HG03571 (cell line): ENCODE results near the gene ATP7B.
"Not testable (repeated sequence)": the region's sequence is repeated elsewhere in the genome, so short reads cannot be mapped to it uniquely, and the experiment has no call there.

Experiments used
- ATAC-seq: cut with Tn5 transposase; IDR thresholded peaks from one replicate; pipeline ENCODE4 v1.9.1; 2021; ENCODE audit not compliant: unreplicated experiment

Gene ATP7B

DNA sequence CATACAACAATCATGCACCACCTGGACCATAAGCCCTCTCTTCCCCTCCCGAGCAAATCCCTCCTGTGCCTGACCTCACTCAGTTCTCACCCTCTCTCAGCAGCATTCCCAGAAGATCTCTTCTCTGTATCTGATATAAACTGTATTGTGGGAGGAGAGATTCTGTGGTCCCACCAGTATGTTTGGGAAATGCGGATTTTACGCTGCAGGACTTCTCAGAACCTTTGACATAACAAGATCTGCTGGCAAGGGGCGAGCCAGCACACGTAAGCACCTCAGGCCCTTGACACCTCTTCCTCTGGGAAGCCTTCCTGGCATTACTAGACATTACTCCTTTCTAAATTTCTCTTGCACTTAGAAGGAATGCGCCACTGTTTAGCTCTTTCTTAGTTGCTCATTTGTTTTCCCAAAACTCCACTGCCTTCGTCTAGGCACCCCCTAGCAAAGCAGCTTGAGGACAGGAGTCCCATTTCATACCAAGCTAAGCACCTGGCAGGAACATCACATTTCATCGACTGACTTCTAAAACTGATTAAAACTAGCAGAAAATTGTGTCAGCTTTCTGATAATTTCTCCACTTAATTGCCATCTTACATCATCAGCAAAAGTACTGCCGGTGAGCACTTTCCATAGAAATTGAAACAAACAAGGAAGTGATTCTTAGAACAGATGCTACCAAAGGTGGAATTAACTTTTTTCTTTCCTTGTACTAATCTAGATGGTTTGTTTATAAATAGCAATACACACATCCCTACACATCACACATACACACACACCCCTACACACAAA is 86.3 kb downstream of the ATP7B start:
- ATAC-seq, result no peak

GRCh38 chr13:51923983-51924539 is 87.2 kb downstream of the ATP7B start:
- no peak for ATAC-seq

DNA sequence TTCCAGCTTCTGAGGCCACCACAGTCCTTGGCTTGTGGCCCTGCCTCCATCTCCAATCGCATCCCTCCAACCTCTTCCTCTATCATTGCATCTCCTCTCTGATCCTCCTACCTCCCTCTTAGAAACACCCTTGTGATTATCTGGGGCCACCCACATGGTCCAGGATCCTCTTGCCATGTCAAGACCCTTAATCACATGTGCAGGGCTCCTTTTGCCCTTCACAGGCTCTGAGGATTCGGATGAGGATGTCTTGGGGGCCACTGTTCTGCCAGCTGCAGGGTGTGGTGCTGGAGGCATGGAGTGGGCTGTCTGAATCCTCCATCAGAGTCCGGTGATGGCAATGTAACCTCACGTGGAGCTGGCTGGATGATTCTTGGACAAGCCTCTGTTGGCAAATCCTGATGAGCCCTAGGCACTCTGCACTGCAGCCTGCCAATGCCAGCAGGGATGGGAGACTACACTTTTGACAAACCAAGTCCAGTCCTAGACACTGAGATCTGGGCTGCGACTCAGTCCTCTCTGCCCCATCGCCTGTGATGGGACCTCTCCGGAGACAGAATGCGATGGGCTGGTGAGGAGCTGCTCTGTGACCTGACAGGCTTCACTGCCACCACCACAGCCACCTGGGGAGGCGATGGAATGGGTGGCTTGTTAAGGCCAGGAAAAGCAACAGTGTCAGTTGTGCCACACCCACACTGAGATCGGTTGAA is 88.3 kb downstream of the ATP7B start:
- no peak for ATAC-seq

DNA sequence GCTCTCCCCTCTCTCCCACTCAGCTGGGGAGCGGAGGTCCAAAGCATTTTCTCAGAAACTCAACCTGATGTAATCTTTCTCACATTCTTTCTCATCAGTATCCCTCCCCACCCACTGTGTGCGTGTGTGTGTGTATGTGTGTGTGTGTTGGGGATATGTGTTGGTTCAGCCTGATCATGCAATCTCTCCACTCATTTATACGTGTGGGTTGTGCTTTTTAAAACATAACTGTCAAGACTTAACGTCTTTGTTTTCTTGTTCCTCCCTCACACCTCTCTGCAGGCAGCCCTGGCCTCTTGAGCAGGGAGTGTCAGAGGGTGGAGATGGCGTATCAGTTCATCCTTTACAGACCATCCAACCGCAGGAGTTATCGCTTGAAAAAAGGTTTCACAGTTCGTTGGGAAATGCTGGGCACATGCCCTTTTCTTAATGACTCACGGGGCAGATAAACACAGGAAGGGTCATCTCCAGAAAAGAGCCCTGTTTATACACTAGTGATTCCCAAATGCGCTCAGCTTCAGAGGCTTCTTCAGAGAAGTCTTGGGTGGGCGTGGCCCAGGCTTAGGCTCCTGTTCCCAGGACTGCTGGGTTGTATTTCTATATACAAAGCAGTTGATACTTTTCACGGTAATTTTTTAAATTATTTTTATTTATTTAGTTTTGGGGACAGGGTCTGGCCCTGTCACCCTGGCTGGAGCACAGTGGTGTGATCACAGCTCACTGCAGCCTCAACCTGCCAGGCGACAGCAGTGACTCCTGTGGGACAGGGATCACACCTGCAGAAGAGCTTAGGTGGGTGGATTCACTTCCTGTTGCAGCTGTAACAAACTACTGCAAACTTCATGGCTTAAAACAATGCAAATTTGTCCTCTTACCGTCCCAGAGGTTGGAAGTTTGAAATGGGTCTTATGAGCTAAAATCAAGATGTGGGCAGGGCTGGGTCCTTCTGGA is 89.2 kb downstream of the ATP7B start:
- ATAC-seq, result no peak

DNA sequence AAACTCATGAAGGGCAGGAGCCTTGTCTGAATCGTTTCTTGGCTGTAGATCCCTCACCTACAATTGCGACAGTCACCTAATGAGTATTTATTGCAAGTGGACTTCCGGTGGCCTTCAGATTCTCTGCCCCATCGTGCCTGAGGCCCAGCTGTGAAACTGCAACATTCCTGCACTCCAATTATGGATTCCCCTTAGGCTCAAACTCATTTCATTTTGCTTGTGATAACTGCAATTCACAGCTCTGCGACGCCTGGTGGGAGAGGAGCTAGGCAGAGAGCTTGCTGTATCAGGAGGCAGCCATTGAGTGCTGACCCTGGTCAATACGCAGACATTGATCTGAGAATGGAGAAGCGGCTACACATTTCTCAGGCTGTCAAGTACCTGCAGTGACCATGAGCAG is 90.5 kb downstream of the ATP7B start:
- ATAC-seq, result no peak

DNA sequence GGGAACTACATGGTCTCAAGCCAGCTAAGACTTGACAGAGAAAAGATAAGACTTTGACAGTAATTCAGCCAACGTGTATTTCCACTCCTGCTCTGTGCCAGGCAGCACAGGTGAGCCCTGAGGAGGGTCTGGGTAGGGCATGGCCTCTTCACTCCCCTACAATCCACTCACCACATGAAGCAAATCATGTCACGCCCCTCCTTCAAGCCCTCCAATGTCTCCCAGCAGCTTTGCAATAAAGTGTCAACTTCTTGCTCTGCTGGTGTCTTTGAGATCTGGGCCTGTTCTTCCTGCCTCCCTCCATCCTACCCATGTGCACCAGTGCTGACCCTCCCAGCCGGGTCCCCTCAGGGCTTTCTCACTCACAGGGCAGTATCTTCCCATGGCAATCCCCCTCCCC is 91.0 kb downstream of the ATP7B start:
- ATAC-seq, result no peak

DNA sequence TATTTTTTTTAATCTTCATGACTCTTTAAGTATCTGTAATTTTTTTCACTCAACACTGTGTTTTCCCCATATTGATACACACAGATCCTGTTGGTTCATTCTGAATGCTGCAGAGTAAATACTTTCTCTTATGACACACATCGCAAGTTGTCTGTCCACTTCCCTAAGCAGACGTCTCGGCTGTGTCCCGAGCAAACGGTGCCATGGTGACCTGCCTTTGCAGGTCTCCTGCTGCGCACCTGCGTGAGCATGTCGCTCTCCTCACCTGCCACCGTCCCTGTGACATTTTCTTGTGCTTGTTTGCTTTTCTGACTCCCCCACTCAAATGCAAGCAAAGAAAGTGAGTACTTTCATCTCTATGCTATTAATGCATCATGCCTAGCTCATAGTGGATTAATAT is 91.7 kb downstream of the ATP7B start:
- no peak for ATAC-seq

DNA sequence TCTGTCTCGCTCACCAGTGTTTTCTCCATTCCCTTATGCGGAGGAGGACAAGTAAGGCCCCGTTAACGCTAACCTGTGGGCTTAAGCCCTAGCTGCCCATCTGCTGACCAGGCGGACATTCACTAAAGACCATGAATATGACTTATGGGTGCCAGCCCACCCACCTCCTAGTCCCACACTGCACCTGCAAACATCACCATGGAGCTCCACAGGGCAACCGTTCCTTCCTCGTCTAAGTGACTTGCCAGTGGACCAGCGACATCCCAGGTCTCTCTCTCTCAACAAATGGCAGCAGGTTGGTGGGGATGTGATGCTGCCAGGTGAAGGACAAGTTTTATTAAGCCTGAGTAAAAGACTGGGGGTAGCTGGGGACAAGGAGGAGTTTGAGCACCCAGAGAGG is 94.3 kb downstream of the ATP7B start:
- no peak for ATAC-seq

- ATAC-seq, result no peak
Observed at GRCh38 chr13:51916051-51916818, 95.0 kb downstream of the ATP7B start.

DNA sequence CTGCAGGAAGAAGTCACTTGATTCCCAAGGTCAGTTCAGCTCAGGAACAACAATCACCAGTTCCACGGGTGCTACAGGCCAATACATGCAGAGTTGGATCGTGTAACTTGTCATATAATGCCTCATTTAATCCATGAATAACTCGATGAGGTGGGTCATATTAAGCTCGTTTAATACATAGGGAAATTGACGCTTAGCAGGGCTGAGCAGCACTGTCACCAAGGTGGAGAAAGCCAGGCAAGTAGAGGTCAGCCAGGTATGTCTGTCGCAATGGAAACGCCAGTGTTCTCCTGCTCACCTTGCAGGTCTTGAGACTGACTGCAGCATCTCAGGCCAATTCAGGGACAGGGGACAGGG is 97.1 kb downstream of the ATP7B start:
- ATAC-seq, result no peak

DNA sequence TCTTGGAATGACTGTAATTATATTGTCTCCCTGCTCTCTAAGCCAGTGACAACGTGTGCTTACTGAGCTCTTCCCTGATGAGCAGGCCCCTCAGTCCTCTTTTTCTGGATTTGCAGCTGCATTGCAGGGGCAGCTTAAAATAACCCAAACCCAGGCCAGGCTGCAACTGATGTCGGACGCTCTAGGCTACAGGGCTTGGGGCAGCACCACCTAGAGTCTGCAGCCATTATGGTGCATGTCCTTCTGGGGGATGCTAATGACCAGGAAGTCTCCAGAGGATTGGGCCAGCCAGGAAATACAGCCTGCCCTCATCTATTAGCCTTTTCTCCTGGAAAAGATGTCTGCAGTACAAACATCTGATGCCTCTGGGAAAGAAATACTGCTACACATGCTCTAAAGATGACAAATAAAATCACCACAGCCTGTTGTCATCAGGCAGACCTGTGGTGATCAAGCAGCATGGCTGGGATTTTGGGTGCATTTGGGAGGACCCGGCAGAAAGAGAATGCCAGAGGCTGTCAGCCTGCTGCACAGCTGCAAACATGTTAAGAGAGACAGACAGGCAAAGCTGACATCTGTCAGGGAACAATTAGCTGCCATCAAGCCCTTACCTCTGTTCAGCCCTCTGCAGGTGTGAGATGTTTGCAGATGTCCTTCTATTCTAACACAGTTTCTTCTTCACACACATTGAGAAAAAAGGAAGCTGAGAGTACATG is 97.7 kb downstream of the ATP7B start:
- no peak for ATAC-seq

- ATAC-seq, result no peak
Observed at GRCh38 chr13:51912511-51913225, 98.6 kb downstream of the ATP7B start.

- ATAC-seq, result no peak
Observed at GRCh38 chr13:51912091-51912490, 99.2 kb downstream of the ATP7B start.

GRCh38 chr13:51910508-51910907 is 100.7 kb downstream of the ATP7B start:
- ATAC-seq, result no peak

DNA sequence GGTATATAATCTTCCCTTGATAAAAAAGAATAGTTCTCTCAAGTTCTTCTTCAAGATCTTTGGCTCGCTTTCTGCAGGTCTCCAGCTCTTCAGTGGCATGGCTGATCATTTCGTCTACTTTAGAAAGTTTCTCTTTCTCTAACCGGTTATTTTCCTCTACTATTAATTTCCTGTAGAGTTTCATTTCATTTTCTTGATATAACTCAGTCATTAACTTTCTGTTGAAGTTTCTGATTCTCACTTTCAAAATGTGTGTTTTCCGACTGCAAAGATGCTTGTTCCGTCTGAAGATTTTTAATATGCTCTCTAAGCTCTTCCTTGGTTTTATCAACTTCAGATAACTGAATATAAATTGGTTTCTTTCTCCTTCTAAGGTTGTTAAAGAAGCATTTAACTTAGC is 102.0 kb downstream of the ATP7B start:
- not testable (repeated sequence) for ATAC-seq

DNA sequence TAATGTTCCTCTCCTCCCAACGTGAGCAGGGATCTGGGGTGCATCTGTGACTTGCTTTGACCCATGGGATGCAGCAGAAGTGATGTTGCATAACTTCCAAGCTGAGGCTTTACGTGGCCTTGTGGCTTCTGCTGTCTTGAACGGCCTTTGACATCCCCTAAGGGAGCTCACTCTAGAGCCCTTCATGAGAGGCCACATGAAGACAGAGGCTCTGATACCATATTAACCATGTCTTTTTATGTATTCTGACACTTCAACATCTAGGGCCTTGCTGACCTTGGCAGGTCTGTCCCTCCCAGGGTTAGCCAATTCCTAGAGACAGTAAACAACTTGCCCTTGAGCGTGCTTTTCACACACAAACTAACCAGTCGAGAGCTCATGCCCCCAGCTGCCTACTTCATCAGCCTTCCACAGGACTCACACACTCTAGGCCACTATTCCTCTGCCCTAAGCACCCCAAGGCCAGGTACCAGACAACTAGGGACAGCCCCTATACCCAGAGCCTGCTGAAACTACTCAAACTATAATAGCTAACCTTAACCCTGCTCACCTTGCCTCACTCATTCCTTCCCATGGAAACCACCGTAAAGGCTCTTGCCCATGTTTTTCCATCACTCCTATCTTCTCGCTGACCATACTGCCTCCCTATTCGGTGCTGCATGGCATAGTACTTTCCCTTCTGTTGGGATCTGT is 104.1 kb downstream of the ATP7B start:
- ATAC-seq, result no peak

- ATAC-seq, result no peak
Observed at GRCh38 chr13:51906581-51906980, 104.7 kb downstream of the ATP7B start.

DNA sequence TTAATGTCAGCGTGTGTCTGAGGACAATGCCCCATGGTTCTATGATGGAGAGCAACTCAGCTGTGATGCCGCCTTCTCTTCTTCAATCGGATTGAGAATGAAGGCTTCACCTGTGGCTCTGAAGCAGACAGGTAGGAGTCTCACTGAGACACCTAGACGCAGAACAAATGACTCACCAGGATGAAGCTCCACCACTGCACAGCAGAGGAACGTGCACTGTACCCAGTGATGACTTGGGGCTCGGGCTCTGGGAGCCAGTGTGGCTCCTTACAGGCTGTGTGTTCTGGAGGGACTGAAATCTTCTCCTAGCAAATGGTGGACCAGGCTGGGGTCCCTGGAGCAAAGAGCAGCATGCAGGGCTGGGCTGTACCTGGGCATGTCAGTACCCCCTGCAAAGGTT is 105.5 kb downstream of the ATP7B start:
- no peak for ATAC-seq

DNA sequence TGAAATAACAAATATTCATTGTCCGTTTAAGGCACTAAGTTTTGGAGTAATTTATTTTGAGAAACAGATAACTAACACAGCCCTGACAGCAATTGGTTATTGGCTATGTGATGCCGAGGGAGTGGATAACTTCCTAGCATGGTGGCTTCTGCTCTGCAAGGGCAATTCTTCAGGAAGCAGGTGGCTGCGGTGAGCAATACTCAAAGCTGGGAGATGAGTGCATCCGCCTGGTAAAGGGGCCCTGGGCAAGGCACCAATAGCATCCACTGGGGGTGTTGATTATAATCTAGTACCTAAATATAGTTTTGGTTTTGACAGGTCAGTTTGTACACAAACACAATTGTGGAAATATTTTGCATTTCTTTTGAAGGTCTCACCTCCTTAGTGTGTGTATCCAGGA is 108.5 kb downstream of the ATP7B start:
- ATAC-seq, result no peak
